ENCODE data around the gene TOR4A. TPM values are rescaled to one million over a fixed set of nuclear protein-coding genes. Genes with fewer than 3 reads are reported as not detected.

Gene TOR4A
- total RNA-seq, 1 experiment from 2014 or later = 37.1 TPM

DNA sequence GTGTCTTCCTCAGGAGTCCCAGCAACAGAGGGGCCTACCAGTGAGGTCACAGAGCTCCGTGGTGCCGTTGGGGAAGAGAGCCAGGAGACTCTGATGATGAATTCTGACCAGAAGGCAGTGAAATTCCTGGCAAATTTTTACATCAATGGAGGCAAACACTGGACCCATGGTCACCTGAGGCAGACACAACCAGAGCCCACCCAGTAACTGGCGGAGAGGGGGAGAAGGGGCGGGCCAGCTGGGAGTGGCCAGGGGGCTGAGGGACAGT, 26.4 kb upstream of the TOR4A start, which contains the start of gene STPG3:
STPG3 (plus strand) TSS at position 93 of the 268 bp plus-strand sequence; CDS start at position 94, 1 bp downstream.
- TF ChIP-seq SIN3A (IDR thresholded peaks at IDR 0.05; ENCODE audit: borderline replicate concordance, insufficient read depth, low read depth, low read length) = no peak
- TF ChIP-seq TCF7L2 (IDR thresholded peaks at IDR 0.05; ENCODE audit: low read depth, low read length) = no peak
- TF ChIP-seq CTCF (IDR thresholded peaks at IDR 0.05) = no peak
- TF ChIP-seq POLR2AphosphoS5 (IDR thresholded peaks at IDR 0.05; ENCODE audit: low read depth, low read length) = no peak
- Histone ChIP-seq H3K36me3 (ENCODE audit: control insufficient read depth, insufficient read depth, low read length) (no peaks in the 10 kb centered on the region; the same call in 1 of the 2 replicates), H3K27me3 (ENCODE audit: control insufficient read depth, insufficient read depth, low read length) (no peaks in the 10 kb centered on the region), H3K4me1 (ENCODE audit: control insufficient read depth, insufficient read depth, low read length) (peaks cover 11% of the 10 kb centered on the region), H3K27ac (ENCODE audit: low read length) (no peak within 1 kb of the TSS), H3K9me3 (ENCODE audit: control insufficient read depth, insufficient read depth, low read depth, low read length) (no peaks in the 10 kb centered on the region), H3K4me3 (ENCODE audit: low read depth in 2 of 2, low read length in 2 of 2) (no peak within 1 kb of the TSS)
- in situ Hi-C loops (cut with HindIII; ENCODE audit: low pct_unique_long_range_greater_than_20kb, low sequenced_read_pairs) (no loop called here), intact Hi-C loops (cut with micrococcal nuclease; ENCODE audit: unreplicated experiment) (no loop called here)
- CTCF ChIA-PET = interaction anchor here (1.0 kb wide), 1 partner anchor 15 kb away, joined by 3 read pairs; no protein-coding TSS in a partner anchor
- ATAC-seq (no peak), DNase-seq (ENCODE audit: low read depth, low spot score) (no peak)
- no TSS peak for BruUV-seq (replicated peaks)
- POLR2A ChIA-PET = no interaction called here

GRCh38 chr9:137251490-137252268, 25.8 kb upstream of the TOR4A start:
- intact Hi-C loops (cut with micrococcal nuclease; ENCODE audit: unreplicated experiment) (no loop called here), in situ Hi-C loops (cut with HindIII; ENCODE audit: low pct_unique_long_range_greater_than_20kb, low sequenced_read_pairs) (no loop called here)
- H3K27ac ChIP-seq (ENCODE audit: low read length) = no peak overlapping the region
- no TSS peak for BruUV-seq (replicated peaks)
- TF ChIP-seq CTCF (IDR thresholded peaks at IDR 0.05) = no peak
- no peak for TF ChIP-seq SIN3A (IDR thresholded peaks at IDR 0.05; ENCODE audit: borderline replicate concordance, insufficient read depth, low read depth, low read length)
- TF ChIP-seq, protein P1, sequence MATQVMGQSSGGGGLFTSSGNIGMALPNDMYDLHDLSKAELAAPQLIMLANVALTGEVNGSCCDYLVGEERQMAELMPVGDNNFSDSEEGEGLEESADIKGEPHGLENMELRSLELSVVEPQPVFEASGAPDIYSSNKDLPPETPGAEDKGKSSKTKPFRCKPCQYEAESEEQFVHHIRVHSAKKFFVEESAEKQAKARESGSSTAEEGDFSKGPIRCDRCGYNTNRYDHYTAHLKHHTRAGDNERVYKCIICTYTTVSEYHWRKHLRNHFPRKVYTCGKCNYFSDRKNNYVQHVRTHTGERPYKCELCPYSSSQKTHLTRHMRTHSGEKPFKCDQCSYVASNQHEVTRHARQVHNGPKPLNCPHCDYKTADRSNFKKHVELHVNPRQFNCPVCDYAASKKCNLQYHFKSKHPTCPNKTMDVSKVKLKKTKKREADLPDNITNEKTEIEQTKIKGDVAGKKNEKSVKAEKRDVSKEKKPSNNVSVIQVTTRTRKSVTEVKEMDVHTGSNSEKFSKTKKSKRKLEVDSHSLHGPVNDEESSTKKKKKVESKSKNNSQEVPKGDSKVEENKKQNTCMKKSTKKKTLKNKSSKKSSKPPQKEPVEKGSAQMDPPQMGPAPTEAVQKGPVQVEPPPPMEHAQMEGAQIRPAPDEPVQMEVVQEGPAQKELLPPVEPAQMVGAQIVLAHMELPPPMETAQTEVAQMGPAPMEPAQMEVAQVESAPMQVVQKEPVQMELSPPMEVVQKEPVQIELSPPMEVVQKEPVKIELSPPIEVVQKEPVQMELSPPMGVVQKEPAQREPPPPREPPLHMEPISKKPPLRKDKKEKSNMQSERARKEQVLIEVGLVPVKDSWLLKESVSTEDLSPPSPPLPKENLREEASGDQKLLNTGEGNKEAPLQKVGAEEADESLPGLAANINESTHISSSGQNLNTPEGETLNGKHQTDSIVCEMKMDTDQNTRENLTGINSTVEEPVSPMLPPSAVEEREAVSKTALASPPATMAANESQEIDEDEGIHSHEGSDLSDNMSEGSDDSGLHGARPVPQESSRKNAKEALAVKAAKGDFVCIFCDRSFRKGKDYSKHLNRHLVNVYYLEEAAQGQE (IDR thresholded peaks at IDR 0.05; ENCODE audit: insufficient read depth in 1 of 2, low read depth in 2 of 2, low read length in 1 of 2) = no peak
- TF ChIP-seq POLR2AphosphoS5 (IDR thresholded peaks at IDR 0.05; ENCODE audit: low read depth, low read length) = no peak
- no peak for TF ChIP-seq TCF7L2 (IDR thresholded peaks at IDR 0.05; ENCODE audit: low read depth, low read length)
- no peaks in the 10 kb centered on the region for H3K9me3 ChIP-seq (ENCODE audit: control insufficient read depth, insufficient read depth, low read depth, low read length)
- ATAC-seq (no peak), DNase-seq (ENCODE audit: low read depth, low spot score) (no peak)
- no peak overlapping the region for H3K4me3 ChIP-seq (ENCODE audit: low read depth in 2 of 2, low read length in 2 of 2)
- no peaks in the 10 kb centered on the region; the same call in 1 of the 2 replicates for H3K36me3 ChIP-seq (ENCODE audit: control insufficient read depth, insufficient read depth, low read length)
- ChIA-PET POLR2A (no interaction called here), CTCF (interaction anchor here (1.0 kb wide), 1 partner anchor 15 kb away, joined by 3 read pairs; no protein-coding TSS in a partner anchor)
- H3K27me3 ChIP-seq (ENCODE audit: control insufficient read depth, insufficient read depth, low read length) = no peaks in the 10 kb centered on the region
- H3K4me1 ChIP-seq (ENCODE audit: control insufficient read depth, insufficient read depth, low read length) = peaks cover 16% of the 10 kb centered on the region
